Upper lobe of right lung (tissue), 1 donor: ENCODE measurements around the gene ELF1. TPM values are rescaled to one million over a fixed set of nuclear protein-coding genes. Genes with fewer than 3 reads are reported as not detected.
A peak's percentile ranks its signal among the peaks of the same experiment; 100 is the strongest.

Experiments
- ATAC-seq: fragments of 200-7000 bp; cut with Tn5 transposase; one replicate; pipeline ENCODE4 v1.9.1; 2020; ENCODE audit warnings: mild to moderate bottlenecking, moderate library complexity
- DNase-seq: peaks from one replicate; pipeline ENCODE4 v3.0.0-alpha.2; 2020
- H3K27ac ChIP-seq: fragments of 200-600 bp; one replicate; pipeline ENCODE4 v1.8.0; 2022
- H3K27me3 ChIP-seq: fragments of 200-600 bp; one replicate; pipeline ENCODE4 v1.8.0; 2022; ENCODE audit warnings: mild to moderate bottlenecking
- H3K36me3 ChIP-seq: fragments of 200-600 bp; one replicate; pipeline ENCODE4 v1.8.0; 2022
- H3K4me1 ChIP-seq: fragments of 200-600 bp; one replicate; pipeline ENCODE4 v1.8.0; 2022
- H3K4me3 ChIP-seq: fragments of 200-600 bp; one replicate; pipeline ENCODE4 v1.8.0; 2022; ENCODE audit warnings: mild to moderate bottlenecking
- H3K9me3 ChIP-seq: fragments of 200-600 bp; one replicate; pipeline ENCODE4 v1.8.0; 2022
- intact Hi-C: fragments of 100-400 bp; cut with DNase I; formaldehyde crosslinking; loops from one replicate; pipeline ENCODE4 v1.11.0; 2022
- total RNA-seq: library from RNA; stranded (reverse); fragmentation: NEBNext Ultra II Directional; extraction: Animal tissue kit (Norgen Biotek cat#: 25700); gene quantifications from one replicate; pipeline ENCODE4 v1.2.1, GENCODE V29; 2021
- TF ChIP-seq, protein P1 (sequence below): fragments of 200-600 bp; IDR thresholded peaks from one replicate; pipeline ENCODE4 v1.8.0; 2022; ENCODE audit warnings: antibody characterized with exemption
- donor health status: DM: no; HTN: yes; CAD: no; lungs with severe emphysema.

Gene ELF1
- total RNA-seq, 1 donor from 2014 or later = 81.5 TPM

DNA sequence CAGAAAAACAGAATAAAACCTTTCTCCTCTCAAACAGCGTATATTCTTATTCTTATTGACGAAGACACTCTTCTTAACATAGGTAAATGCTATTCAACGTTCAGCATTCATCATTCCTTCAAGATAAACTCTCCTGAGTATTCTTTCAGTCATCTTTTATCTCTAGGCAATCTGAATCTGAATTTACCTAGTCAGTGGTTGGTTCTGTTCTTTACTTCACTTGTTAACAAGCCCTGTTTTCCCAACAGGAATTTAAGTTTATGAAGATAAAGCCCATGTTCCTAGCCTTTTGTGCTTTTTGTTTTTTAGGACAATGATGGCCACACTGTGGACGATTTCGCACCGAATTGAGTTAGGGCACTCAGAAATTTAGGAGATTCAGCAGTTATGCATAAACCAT lies 3.2 kb downstream of the ELF1 start:
- no peaks in the 10 kb centered on the region for H3K36me3 ChIP-seq
- DNase-seq (no peak), ATAC-seq (no peak)
- TF ChIP-seq, protein P1, sequence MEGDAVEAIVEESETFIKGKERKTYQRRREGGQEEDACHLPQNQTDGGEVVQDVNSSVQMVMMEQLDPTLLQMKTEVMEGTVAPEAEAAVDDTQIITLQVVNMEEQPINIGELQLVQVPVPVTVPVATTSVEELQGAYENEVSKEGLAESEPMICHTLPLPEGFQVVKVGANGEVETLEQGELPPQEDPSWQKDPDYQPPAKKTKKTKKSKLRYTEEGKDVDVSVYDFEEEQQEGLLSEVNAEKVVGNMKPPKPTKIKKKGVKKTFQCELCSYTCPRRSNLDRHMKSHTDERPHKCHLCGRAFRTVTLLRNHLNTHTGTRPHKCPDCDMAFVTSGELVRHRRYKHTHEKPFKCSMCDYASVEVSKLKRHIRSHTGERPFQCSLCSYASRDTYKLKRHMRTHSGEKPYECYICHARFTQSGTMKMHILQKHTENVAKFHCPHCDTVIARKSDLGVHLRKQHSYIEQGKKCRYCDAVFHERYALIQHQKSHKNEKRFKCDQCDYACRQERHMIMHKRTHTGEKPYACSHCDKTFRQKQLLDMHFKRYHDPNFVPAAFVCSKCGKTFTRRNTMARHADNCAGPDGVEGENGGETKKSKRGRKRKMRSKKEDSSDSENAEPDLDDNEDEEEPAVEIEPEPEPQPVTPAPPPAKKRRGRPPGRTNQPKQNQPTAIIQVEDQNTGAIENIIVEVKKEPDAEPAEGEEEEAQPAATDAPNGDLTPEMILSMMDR = no peak
- intact Hi-C loops = no loop called here
- peaks cover 20% of the 10 kb centered on the region for H3K4me1 ChIP-seq
- H3K9me3 ChIP-seq = no peaks in the 10 kb centered on the region
- H3K4me3 ChIP-seq = no peak overlapping the region
- no peaks in the 10 kb centered on the region for H3K27me3 ChIP-seq
- H3K27ac ChIP-seq = no peak overlapping the region

DNA sequence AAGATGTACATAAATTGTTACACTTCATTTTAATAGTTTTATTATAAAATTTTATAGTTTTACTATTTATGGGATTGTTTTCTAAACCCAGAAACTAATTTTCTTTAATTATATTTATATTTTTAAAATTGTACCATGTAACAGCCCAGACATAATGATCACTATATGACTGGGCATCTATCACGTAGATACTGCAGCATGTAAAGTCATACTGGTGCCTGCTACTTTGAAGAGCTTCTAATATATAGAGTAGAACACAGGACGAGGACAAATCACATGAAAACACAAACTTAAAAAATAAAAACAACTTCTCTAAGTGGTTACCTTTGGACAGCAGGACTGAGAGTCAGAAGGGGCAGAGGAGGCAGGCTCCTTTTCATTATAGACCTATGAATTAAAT lies 5.3 kb downstream of the ELF1 start:
- intact Hi-C loops = no loop called here
- no peak overlapping the region for H3K4me3 ChIP-seq
- no peak for ATAC-seq

DNA sequence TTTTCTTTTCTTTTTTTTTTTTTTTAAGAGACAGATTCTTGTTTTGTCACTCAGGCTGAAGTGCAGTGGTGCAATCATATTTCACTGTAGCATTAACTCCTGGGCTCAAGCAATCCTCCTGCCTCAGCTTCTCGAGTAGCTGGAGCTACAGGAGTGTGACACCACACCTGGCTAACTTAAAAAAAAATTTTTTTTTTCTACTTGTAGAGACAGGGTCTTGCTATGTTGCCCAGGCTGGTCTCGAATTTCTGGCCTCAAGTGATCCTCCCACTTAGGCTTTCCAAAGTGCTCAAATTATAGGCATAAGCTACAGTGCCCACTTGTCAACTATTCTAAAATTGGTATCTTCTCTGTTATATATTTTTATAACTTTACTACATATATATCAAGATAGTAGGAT lies 6.6 kb downstream of the ELF1 start:
- Histone ChIP-seq H3K4me1 (peaks cover 24% of the 10 kb centered on the region), H3K4me3 (no peak overlapping the region), H3K27ac (no peak overlapping the region), H3K27me3 (no peaks in the 10 kb centered on the region), H3K9me3 (no peaks in the 10 kb centered on the region), H3K36me3 (no peaks in the 10 kb centered on the region)
- intact Hi-C loops = no loop called here
- TF ChIP-seq, protein P1 = no peak
- no peak for ATAC-seq
- no peak for DNase-seq

More for the DNA sequence above, 5.3 kb downstream of the ELF1 start:
- Histone ChIP-seq H3K4me1 (peaks cover 13% of the 10 kb centered on the region), H3K27me3 (no peaks in the 10 kb centered on the region), H3K36me3 (no peaks in the 10 kb centered on the region), H3K27ac (no peak overlapping the region), H3K9me3 (no peaks in the 10 kb centered on the region)
- TF ChIP-seq, protein P1 = no peak
- DNase-seq = no peak

DNA sequence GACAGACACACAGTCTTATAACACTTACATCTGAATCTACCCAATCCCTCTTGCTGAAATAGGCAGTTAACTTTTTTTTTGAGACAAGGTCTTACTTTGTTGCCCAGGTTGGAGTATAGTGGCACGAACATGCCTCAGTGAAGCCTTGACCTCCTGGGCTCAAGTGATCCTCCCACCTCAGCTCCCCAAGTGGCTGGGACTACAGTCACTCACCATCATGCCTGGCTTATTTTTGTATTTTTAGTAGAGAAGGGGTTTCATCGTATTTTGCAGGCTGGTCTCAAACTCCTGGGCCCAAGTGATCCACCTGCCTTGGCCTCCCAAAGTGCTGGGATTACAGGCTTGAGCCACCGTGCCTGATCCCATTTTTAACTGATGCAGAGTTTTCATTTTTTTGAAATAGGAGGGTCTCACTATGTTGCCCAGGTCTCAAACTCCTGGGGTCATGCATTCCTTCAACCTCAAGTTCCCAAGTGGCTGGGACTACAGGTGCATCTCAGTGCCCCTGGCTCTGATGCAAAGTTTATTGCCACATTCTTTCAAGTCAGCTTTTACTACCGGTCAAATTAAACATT lies 7.6 kb downstream of the ELF1 start:
- TF ChIP-seq, protein P1 = no peak
- H3K27ac ChIP-seq = no peak overlapping the region
- no peak for DNase-seq
- ATAC-seq = no peak
- H3K9me3 ChIP-seq = no peaks in the 10 kb centered on the region
- H3K27me3 ChIP-seq = no peaks in the 10 kb centered on the region
- peaks cover 33% of the 10 kb centered on the region for H3K4me1 ChIP-seq
- intact Hi-C loops = no loop called here
- no peak overlapping the region for H3K4me3 ChIP-seq
- H3K36me3 ChIP-seq = no peaks in the 10 kb centered on the region

DNA sequence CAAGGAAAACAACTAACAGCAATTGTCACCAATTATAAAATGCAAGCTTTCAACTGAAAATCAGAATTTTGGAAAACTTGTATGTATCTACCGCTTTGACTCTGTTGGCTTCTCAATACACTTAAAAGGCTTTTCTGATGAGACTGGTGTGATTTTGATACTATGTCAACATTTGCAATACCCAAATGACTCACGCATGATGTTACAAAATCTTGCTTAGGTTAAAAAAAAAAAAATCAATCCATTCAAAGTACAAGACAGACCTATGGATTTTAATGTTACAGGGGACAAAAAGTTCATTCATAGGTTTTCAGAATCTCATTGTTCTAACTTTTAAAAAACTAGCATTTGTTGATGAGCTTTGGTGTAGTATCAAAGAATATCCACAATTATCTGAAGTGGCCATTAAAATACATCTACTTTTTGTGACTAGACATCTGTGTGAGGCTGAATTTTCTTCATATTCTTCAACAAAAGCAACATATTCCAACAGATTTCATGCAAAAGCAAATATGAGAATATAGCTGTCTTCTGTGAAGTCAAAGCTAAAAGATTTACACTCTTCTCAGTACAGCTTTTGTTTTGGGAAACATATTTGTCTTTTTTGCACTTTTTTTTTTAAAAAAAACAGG lies 10.7 kb downstream of the ELF1 start:
- TF ChIP-seq, protein P1 = no peak
- H3K27ac ChIP-seq = no peak overlapping the region
- no peaks in the 10 kb centered on the region for H3K9me3 ChIP-seq
- H3K27me3 ChIP-seq = no peaks in the 10 kb centered on the region
- DNase-seq (no peak), ATAC-seq (peak; percentile 52)
- H3K4me3 ChIP-seq = no peak overlapping the region
- intact Hi-C loops = no loop called here
- H3K36me3 ChIP-seq = no peaks in the 10 kb centered on the region
- peaks cover 47% of the 10 kb centered on the region for H3K4me1 ChIP-seq
